Choroid plexus epithelial cell (primary cell): ENCODE data around the gene CHEK1.
"Not testable (repeated sequence)": the region's sequence is repeated elsewhere in the genome, so short reads cannot be mapped to it uniquely, and the experiment has no call there.

ENCODE experiments used
- DNase-seq: peaks from one replicate; pipeline ENCODE4 v3.0.0-alpha.2; 2010; ENCODE audit warnings: low read depth
- H3K4me3 ChIP-seq: 2 replicates; pipeline ENCODE4 v1.5.1; 2011; ENCODE audit warnings: low read depth, mild to moderate bottlenecking, control low read depth, low read length, moderate library complexity
- TF ChIP-seq, protein P1 (sequence below): conservative IDR thresholded peaks from 2 replicates; pipeline ENCODE4 v1.5.1; 2011; ENCODE audit warnings: low read depth, mild to moderate bottlenecking, control low read depth, inconsistent platforms, low read length, moderate library complexity

CHEK1 gene

DNA sequence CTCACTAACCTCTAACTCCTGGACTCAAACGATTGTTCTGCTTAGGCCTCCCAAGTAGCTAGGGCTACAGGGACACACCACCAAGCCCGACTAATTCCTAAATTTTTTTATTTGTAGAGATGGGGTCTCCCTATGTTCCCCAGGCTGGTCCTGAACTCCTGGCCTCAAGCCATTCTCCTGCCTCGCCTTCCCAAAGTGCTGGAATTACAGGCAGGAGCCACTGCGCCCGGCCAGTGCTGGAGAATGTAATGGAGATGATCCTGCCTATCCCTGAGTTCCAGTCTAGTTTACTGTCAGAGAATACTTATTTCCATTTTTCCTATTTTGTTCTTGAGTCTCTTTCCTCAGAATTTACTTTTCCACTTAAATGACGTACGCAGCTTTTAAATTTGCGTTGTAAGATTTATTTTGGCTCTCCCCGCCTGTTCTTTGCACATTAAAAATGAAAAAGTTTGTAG lies at the start of gene CHEK1:
Gene CHEK1, plus strand, starts transcription at position 408 of the 458 bp plus-strand sequence. CDS start 1,606 bp downstream, outside the sequence.
- DNase-seq, result no peak
- peak within 1 kb of the TSS; percentile 85 for H3K4me3 ChIP-seq
- TF ChIP-seq, protein P1, sequence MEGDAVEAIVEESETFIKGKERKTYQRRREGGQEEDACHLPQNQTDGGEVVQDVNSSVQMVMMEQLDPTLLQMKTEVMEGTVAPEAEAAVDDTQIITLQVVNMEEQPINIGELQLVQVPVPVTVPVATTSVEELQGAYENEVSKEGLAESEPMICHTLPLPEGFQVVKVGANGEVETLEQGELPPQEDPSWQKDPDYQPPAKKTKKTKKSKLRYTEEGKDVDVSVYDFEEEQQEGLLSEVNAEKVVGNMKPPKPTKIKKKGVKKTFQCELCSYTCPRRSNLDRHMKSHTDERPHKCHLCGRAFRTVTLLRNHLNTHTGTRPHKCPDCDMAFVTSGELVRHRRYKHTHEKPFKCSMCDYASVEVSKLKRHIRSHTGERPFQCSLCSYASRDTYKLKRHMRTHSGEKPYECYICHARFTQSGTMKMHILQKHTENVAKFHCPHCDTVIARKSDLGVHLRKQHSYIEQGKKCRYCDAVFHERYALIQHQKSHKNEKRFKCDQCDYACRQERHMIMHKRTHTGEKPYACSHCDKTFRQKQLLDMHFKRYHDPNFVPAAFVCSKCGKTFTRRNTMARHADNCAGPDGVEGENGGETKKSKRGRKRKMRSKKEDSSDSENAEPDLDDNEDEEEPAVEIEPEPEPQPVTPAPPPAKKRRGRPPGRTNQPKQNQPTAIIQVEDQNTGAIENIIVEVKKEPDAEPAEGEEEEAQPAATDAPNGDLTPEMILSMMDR, result no peak

DNA sequence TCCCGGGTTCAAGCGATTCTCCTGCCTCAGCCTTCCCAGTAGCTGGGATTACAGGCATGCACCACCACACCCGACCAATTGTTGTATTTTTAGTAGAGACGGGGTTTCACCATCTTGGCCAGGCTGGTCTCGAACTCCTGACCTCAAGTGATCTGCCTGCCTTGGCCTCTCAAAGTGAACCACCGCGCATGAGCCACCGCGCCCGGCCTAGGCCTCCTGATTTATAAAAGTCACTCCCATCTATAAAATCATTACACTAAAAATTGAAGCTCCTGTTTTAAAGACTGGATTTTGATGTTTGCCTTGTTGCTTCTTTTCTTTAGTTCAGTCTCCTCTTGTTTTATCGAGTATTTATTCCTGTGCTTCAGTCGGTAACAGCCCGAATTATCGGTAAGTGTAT lies 47.8 kb upstream of the CHEK1 start:
- not testable (repeated sequence) for H3K4me3 ChIP-seq, DNase-seq

DNA sequence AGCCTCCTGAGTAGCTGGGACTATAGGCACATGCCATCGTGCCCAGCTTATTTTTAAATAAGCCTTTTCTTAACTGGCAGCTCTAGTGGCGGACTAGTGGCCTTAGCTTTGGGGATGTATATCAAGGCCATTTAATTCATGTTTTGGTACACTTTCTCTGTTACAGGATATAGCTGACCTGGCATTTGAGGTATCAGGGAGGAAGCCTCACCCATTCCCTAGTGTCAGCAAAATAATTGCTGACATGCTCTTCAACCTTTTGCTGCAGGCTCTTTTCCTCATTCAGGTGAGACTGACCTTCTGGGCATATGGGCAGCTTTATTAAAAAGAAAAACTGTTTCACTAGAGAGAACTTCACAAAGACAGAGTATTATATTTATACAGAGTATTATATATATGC lies 46.2 kb upstream of the CHEK1 start:
- no peak overlapping the region for H3K4me3 ChIP-seq
- TF ChIP-seq, protein P1, result no peak
- DNase-seq, result no peak

DNA sequence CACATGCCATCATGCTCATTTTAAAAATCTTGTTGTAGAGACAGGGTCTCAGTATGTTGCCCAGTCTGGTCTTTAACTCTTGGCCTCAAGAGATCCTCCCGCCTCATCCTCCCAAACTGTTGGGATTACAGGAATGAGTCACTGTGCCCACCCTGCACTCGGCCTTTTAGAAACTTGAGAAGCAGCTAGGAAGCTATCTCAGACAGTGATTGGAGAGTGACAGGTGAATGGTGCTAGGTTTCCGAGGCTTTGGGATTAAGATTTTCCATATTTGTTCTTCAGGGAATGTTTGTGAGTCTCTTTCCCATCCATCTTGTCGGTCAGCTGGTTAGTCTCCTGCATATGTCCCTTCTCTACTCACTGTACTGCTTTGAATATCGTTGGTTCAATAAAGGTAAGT lies 45.2 kb upstream of the CHEK1 start:
- no peak for DNase-seq
- H3K4me3 ChIP-seq, result no peak overlapping the region
- TF ChIP-seq, protein P1, result no peak

DNA sequence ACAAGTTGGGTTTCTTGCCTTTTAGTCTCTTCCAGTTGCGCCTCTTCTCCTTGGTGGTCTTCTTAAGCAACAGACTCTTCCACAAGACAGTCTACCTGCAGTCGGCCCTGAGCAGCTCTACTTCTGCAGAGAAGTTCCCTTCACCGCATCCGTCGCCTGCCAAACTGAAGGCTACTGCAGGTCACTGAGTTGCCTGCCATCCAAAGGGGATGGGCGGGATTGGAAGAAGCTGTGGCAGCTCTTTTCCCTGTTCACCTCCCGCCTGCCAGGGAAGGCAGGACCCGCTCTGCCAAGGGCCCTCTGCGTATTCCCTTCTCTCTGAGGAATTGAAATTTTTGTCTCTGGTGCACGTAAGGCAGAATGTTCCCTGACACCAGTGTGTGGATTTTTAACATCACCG lies 41.5 kb upstream of the CHEK1 start:
- no peak for DNase-seq
- H3K4me3 ChIP-seq, result no peak overlapping the region
- TF ChIP-seq, protein P1, result no peak

DNA sequence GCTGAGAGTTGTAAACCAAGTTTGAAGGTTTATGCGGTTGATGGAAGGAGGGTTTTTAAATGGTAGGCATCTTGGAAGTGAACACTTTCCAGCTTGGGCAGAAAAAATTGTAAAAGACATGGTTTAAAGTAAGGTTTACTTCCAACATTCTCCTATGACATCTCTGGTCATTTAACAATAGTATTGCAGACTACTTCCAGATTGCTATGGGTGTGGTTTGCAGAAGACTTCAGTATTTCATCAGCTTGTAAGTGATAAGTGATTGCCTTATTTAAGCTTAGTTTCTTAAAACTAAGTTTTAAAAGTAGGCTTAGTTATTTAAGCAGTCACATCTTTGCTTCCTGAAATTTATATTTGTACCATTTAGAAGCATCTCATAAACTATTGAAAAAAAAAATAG lies 39.5 kb upstream of the CHEK1 start:
- TF ChIP-seq, protein P1, result no peak
- DNase-seq, result no peak
- no peak overlapping the region for H3K4me3 ChIP-seq

DNA sequence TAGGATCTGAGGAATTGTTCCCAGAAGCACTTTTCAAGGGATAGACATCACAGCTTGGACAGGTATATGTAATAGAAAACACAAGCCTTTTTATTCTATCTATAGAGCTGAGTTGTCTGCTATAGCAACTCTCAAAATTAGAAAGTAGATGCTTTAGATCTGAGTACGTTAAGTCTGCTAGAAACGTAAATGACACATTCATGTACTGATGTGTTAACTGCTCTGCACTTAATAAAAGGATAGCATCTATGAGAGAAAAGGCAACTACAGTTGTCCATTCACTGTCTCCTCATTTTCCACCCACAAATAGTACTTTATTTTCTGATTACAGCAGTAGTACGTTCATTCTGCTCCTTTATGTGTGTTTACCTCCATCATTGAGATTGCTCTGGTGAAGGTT lies 38.3 kb upstream of the CHEK1 start:
- H3K4me3 ChIP-seq, result no peak overlapping the region
- no peak for DNase-seq
- TF ChIP-seq, protein P1, result no peak

DNA sequence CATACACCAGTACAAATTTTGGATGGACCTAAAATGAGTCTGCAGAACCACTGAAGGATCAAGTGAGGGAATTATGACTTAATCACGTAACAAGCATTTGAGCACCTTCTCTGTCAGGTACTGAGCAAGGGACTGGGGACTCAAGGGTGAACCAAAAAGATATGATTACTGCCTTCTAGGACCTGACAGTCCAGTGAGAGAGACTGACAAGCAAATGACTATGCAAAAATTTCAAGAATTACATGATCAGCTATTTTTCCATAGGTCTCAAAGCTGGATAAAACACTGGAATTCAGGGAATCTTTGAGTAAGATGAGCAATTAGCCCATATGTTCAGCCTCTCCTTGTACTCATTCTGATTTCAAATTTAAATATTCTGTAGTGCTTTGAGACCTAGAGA lies 37.5 kb upstream of the CHEK1 start:
- no peak for DNase-seq
- TF ChIP-seq, protein P1, result no peak
- no peak overlapping the region for H3K4me3 ChIP-seq
